BLaER1 (cell line): ENCODE measurements around the gene TMIGD1.

Experiments
- H3K27ac ChIP-seq: shearing (Covaris generic); formaldehyde crosslinking; 2 replicates; pipeline ENCODE4 v1.8.1; 2022
- H3K27me3 ChIP-seq: shearing (Covaris generic); formaldehyde crosslinking; 2 replicates; pipeline ENCODE4 v1.8.1; 2022
- H3K36me3 ChIP-seq: shearing (Covaris generic); formaldehyde crosslinking; 2 replicates; pipeline ENCODE4 v1.8.1; 2022
- H3K4me1 ChIP-seq: shearing (Covaris generic); formaldehyde crosslinking; 2 replicates; pipeline ENCODE4 v1.8.1; 2022
- H3K4me2 ChIP-seq: shearing (Covaris generic); formaldehyde crosslinking; 2 replicates; pipeline ENCODE4 v1.8.1; 2022
- H3K4me3 ChIP-seq: shearing (Covaris generic); formaldehyde crosslinking; 2 replicates; pipeline ENCODE4 v1.8.1; 2022
- H3K9ac ChIP-seq: shearing (Covaris generic); formaldehyde crosslinking; 2 replicates; pipeline ENCODE4 v1.8.1; 2022
- H3K9me3 ChIP-seq: shearing (Covaris generic); formaldehyde crosslinking; 2 replicates; pipeline ENCODE4 v1.8.1; 2022
- H4K20me1 ChIP-seq: shearing (Covaris generic); formaldehyde crosslinking; 2 replicates; pipeline ENCODE4 v1.8.1; 2022
- Cebpa-rat ChIP-seq: shearing (Covaris generic); IDR thresholded peaks from 2 replicates; pipeline ENCODE4 v1.8.1; 2022

The TMIGD1 gene

GRCh38 chr17:30333503-30334360, at the start of gene TMIGD1:
TMIGD1 (minus strand) TSS chr17:30334057; CDS start chr17:30332133, 1,924 bp downstream.
- Histone ChIP-seq H3K9ac (no peak within 1 kb of the TSS), H3K4me3 (no peak within 1 kb of the TSS), H3K9me3 (no peaks in the 10 kb centered on the region), H3K36me3 (no peaks in the 10 kb centered on the region), H4K20me1 (no peaks in the 10 kb centered on the region), H3K4me1 (peaks cover 35% of the 10 kb centered on the region), H3K27me3 (no peaks in the 10 kb centered on the region), H3K4me2 (peak within 1 kb of the TSS; percentile 72), H3K27ac (no peak within 1 kb of the TSS)
- no peak for TF ChIP-seq Cebpa-rat

DNA sequence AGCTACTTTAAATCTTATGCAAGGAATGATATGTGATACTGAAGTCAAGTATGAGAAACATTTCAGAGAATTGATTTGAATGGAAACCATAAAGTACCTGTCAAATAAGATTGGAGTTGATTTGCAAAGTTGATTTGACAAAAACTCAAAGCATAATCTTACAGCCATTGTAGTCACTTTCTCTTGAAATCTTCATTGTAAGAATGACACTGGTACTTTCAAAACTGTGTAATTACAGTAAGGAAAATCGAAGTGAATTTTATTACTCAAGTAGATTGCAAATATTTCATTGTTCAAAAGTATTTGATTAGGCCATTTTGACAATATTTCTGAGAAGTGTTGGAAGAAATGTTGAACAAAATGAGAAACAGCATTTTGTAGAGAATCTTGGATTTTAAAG, 48.5 kb upstream of the TMIGD1 start:
- Histone ChIP-seq H3K4me3 (no peak overlapping the region), H3K9ac (no peak overlapping the region), H3K36me3 (peaks cover 26% of the 10 kb centered on the region), H3K27me3 (peaks cover 36% of the 10 kb centered on the region), H3K9me3 (0 out of 2 replicates have a peak, but pooled peaks cover 3% of the 10 kb centered on the region), H3K4me2 (no peak overlapping the region), H4K20me1 (peaks cover 53% of the 10 kb centered on the region), H3K27ac (no peak overlapping the region), H3K4me1 (peaks cover 30% of the 10 kb centered on the region)
- TF ChIP-seq Cebpa-rat: no peak

DNA sequence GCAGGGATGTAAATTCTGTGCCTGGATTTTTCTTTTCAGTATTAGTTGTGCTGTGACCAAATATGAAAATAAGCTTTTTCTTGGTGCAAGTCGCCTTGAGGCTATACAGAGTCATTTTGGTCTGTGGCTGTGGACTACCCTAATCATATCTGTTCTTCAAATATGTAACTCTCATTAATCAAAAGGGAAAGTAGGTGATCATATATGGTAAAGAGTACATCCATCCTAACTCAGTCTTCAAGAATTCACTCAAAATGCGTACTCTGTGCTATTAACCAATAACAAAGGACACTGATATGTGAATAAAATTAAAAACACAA, 47.4 kb upstream of the TMIGD1 start:
- H3K27me3 ChIP-seq: peaks cover 36% of the 10 kb centered on the region
- TF ChIP-seq Cebpa-rat: no peak
- H3K27ac ChIP-seq: no peak overlapping the region
- no peak overlapping the region for H3K4me3 ChIP-seq
- peaks cover 15% of the 10 kb centered on the region for H3K36me3 ChIP-seq
- peaks cover 53% of the 10 kb centered on the region for H4K20me1 ChIP-seq
- peaks cover 40% of the 10 kb centered on the region for H3K4me1 ChIP-seq
- H3K9me3 ChIP-seq: no peaks in the 10 kb centered on the region
- peak overlapping the region; percentile 92; the same call in 1 of the 2 replicates for H3K4me2 ChIP-seq
- no peak overlapping the region for H3K9ac ChIP-seq

- Histone ChIP-seq H3K4me2 (peak overlapping the region; percentile 92), H3K27me3 (peaks cover 36% of the 10 kb centered on the region), H3K36me3 (peaks cover 10% of the 10 kb centered on the region), H3K27ac (no peak overlapping the region), H3K9me3 (no peaks in the 10 kb centered on the region), H3K4me3 (no peak overlapping the region), H3K9ac (no peak overlapping the region), H3K4me1 (peaks cover 41% of the 10 kb centered on the region), H4K20me1 (peaks cover 53% of the 10 kb centered on the region)
- no peak for TF ChIP-seq Cebpa-rat
Measured at GRCh38 chr17:30380643-30381339, 46.9 kb upstream of the TMIGD1 start.

GRCh38 chr17:30379903-30380381, 46.1 kb upstream of the TMIGD1 start:
- Histone ChIP-seq H3K36me3 (peaks cover 2% of the 10 kb centered on the region; the same call in 1 of the 2 replicates), H3K4me1 (peaks cover 41% of the 10 kb centered on the region), H3K9ac (peak overlapping the region; percentile 84), H4K20me1 (peaks cover 53% of the 10 kb centered on the region), H3K9me3 (no peaks in the 10 kb centered on the region), H3K27ac (no peak overlapping the region), H3K4me3 (peak overlapping the region; percentile 92), H3K4me2 (peak overlapping the region; percentile 92), H3K27me3 (peaks cover 36% of the 10 kb centered on the region)
- TF ChIP-seq Cebpa-rat: no peak

- TF ChIP-seq Cebpa-rat: no peak
- Histone ChIP-seq H3K4me2 (peak overlapping the region; percentile 92), H4K20me1 (peaks cover 53% of the 10 kb centered on the region), H3K9me3 (no peaks in the 10 kb centered on the region), H3K27me3 (peaks cover 36% of the 10 kb centered on the region), H3K9ac (peak overlapping the region; percentile 84), H3K27ac (peak overlapping the region; percentile 52; the same call in 1 of the 2 replicates), H3K4me3 (peak overlapping the region; percentile 92), H3K4me1 (peaks cover 41% of the 10 kb centered on the region), H3K36me3 (no peaks in the 10 kb centered on the region)
Measured at GRCh38 chr17:30379303-30379902, 45.5 kb upstream of the TMIGD1 start.

DNA sequence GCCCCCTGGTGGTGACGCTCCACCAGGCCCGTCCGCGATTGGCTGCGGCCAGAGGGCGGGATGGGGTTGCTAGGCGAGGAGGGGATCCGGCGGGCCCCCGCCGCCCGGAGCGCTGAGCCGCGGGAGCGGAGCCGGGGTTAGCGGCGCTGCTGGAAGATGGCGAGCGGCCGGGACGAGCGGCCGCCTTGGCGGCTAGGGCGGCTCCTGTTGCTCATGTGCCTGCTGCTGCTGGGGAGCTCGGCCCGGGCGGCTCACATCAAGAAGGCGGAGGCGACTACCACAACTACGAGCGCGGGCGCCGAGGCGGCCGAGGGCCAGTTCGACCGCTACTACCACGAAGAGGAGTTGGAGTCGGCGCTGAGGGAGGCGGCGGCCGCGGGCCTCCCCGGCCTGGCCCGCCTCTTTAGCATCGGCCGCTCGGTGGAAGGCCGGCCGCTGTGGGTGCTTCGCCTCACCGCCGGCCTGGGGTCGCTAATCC, 45.0 kb upstream of the TMIGD1 start, which contains the start of gene CPD:
Gene CPD, plus strand, starts transcription at position 103 of the 478 bp plus-strand sequence. Its CDS starts 54 bp downstream, at position 157.
- TF ChIP-seq Cebpa-rat: no peak
- H3K27ac ChIP-seq: peak within 1 kb of the TSS; percentile 52; the same call in 1 of the 2 replicates

DNA sequence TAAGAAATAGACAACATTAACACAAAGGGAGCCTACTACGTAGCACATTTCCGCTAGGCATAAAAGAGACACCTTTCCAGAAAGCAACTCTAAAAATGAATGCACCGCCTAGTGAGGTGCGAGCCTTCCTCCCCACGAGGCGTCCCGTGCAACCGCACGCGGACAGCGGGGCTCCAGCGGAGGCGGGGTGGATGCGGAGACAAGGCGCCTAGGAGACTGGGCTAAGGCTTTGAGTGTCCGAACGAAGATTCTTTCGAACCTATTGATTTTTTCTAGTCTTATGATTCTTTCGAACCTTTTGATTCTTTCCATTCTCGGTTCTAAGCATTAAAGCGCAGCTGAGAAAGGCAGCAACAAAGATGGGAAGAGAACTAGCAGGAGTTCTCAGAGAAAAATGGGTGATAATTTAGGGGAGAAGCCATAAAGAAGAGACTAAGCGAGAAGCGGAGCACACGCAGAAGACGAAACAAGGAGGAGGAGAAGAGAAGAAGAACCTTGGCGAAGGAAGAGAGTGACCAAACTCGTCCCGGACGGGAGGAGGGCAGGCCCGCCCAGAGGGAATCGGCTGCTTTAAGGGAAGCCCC, 44.5 kb upstream of the TMIGD1 start:
- no peak overlapping the region for H3K27ac ChIP-seq
- peak overlapping the region; percentile 84 for H3K9ac ChIP-seq
- H3K36me3 ChIP-seq: no peaks in the 10 kb centered on the region
- H3K27me3 ChIP-seq: peaks cover 36% of the 10 kb centered on the region
- peaks cover 41% of the 10 kb centered on the region for H3K4me1 ChIP-seq
- peak overlapping the region; percentile 92 for H3K4me2 ChIP-seq
- no peak for TF ChIP-seq Cebpa-rat
- no peaks in the 10 kb centered on the region for H3K9me3 ChIP-seq
- peaks cover 43% of the 10 kb centered on the region for H4K20me1 ChIP-seq
- H3K4me3 ChIP-seq: peak overlapping the region; percentile 92

More for the DNA sequence above, 45.0 kb upstream of the TMIGD1 start, which contains the start of gene CPD:
- H3K4me1 ChIP-seq: peaks cover 41% of the 10 kb centered on the region
- H4K20me1 ChIP-seq: peaks cover 48% of the 10 kb centered on the region
- peaks cover 36% of the 10 kb centered on the region for H3K27me3 ChIP-seq
- peak within 1 kb of the TSS; percentile 92 for H3K4me3 ChIP-seq
- H3K36me3 ChIP-seq: no peaks in the 10 kb centered on the region
- H3K4me2 ChIP-seq: peak within 1 kb of the TSS; percentile 92
- peak within 1 kb of the TSS; percentile 84 for H3K9ac ChIP-seq
- H3K9me3 ChIP-seq: no peaks in the 10 kb centered on the region
